Suppressor macrophage treated with lipopolysaccharide for 4 hours (primary cell): ENCODE data around the gene TGFBI.

Source experiments
- DNase-seq: peaks from one replicate; pipeline ENCODE4 v3.0.0-alpha.2; 2020

Gene TGFBI

DNA sequence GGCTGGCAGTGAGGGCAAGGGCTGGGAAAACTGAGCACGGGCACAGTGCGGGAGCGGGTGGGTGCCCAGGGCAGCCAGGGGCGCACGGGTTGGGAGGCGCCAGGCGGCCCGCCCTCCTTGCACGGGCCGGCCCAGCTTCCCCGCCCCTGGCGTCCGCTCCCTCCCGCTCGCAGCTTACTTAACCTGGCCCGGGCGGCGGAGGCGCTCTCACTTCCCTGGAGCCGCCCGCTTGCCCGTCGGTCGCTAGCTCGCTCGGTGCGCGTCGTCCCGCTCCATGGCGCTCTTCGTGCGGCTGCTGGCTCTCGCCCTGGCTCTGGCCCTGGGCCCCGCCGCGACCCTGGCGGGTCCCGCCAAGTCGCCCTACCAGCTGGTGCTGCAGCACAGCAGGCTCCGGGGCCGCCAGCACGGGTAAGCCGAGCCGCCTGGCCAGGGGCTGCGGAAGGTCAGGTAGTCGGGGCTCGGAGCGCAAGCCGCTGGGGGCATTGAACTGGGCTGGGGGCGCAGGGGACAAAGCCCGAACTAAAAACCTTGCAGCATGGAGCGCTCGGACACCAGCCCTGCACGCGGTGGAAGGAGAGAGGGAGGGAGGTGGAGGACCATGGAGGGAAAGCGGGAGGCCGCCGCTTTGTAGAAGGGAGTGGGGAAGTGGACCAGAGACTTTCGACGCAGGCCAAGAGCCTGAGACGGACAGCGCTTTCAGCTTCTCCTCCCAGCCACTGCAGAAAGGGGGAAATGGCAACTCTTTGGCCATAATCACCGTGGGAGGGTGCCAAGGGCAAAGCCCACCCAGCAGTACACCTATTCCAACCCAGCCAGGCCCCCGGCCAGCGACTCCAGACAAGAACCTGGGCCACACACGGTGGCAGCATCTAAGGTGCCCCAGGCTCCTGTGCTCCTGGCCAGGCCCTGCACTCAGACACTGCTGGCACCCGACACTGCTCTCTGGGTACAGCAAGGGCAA, at the start of gene TGFBI:
TGFBI (plus strand) TSS at position 207 of the 961 bp plus-strand sequence; CDS start at position 275, 68 bp downstream.
- DNase-seq, result peak; percentile 89

DNA sequence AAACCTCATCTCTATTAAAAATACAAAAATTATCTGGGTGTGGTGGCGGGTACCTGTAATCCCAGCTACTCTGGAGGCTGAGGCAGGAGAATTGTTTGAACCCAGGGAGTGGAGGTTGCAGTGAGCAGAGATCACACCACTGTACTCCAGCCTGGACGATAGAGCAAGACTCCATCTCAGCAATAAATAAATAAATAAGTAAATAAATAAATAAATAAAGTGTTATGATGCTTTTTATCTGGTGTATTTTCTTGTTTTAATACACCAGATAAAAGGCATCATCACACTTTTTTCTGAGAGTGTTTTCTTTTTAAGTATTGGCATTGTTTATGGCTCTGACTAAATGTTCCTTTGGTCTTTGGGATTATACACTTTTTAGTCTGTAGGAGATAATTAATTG, 49.8 kb upstream of the TGFBI start:
- DNase-seq, result no peak

DNA sequence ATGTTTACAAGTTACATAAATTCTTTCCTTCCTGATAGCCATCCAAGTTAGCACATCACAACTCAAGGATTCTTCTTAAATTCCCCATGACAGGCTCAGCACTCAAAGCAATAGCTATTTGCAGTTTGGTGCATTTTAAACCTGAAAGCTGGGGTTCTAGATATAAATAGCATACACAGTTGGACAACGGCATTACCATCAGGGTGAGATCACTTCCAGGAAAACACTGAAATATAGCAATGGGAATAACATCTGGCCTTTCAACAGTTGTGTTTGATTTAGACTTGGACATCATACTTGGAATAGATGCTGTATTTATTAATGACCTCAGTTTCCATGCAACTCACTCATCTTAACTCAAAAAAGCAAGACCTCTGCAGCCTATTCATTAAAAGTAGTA, 49.3 kb upstream of the TGFBI start:
- no peak for DNase-seq

DNA sequence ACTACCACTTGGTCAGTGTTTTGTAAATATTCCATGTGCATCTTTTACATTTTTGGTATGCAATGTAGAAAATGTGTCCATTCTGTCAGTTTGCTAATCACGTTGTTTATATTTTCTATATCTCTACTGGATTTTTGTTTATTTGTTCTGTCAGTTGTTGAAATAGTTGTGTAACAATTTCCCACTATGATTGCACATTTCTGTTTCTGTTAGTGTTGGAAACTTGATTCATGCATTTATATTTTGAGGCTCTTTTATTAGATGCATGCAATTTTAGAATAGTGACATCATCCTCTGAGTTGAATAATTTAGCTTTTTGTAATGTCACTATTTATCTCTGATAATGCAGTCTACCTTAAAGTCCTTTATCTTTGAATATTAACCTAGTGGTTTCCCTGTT, 48.2 kb upstream of the TGFBI start:
- peak; percentile 20 for DNase-seq

DNA sequence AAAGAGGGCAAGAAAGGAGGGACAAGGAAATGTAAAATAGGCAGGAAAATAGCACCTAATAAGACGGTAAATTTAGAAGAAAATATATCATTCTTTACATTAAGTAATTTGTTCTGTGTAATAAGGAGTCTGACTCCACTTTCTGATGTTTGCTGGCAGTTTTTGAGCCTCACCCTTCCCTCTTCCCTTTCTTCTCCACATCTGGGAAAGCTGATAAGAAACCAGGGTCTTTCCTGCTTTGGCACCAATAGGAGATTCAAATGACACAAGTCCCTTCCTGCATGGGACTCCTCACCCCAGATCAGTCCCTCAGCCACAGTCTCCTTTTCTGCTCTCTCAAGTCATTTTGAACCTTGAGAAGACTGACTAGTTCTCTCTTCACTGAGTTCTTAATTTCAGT, 42.8 kb upstream of the TGFBI start:
- DNase-seq, result no peak

DNA sequence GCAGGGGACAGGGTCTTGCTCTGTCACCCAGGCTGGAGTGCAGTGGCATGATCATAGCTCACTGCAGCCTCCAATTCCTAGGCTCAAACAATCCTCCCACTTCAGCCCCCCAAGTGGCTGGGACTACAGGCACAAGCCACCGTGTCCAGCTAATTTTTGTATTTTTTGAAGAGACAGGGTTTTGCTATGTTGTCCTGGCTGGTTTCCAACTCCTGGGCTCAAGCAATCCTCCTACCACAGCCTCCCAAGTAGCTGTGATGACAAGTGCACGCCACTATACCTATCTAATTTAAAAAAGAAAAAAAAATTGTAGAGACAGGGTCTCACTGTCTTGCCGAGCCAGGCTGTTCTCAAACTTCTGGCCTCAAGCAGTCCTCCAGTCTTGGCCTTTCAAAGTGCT, 42.4 kb upstream of the TGFBI start:
- no peak for DNase-seq

DNA sequence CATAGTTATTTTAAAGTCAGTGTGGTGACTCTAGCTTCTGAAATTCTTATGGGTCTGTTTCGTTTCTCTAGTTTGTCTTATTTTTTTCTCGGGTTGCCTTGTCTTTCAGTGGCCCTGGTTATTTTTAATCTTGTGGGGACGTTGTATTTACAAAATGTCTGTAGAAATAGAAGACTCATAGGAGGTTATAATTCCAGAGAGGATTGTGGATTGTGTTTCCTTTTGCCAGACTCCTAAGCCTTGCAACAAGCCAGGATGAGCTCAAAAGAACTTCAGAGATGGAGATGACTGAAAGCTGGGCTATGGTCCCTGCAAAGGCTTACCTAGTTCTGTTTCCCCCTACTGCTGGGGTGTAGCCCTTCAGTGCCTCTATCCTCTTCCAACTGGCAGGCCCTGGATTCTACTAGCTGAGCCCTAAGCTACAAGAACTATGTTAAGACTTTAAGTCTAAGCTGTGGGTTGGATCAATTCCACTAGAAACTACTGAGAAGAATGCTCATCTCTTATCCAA, 41.8 kb upstream of the TGFBI start:
- DNase-seq, result no peak

DNA sequence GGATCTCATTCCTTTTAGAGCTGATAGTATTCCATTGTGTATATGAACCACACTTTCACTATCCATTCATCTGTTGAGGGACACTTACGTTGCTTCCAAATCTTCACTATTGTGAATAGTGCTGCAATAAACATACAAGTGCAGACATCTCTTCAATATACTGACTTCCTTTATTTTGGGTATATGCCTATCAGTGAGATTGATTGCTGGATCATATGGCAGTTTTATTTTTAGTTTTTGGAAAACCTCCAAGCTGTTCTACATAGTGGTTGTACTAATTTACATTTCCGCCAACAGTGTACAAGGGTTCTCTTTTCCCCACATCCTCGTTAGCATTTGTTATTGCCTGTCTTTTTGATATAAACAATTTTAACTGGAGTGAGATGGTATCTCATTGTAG, 40.2 kb upstream of the TGFBI start:
- DNase-seq, result no peak

DNA sequence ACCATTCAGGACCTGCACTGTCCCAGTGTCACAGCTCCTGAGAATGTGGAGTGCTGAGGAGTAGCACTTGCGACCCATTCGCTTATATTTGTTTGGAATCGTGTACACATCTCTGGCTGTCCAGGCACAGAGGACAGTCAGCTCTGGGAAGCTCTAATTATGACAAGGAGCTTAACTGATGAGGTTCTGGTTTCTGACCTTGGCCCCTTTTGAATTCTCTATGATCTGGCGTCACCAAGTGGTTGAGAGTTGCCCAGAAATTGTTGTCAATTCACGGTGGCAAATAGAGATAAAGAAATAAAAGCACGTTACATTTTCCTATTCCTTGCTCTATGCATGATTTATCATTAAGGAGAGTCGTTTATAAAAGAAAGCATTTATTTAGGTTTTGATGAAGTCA, 39.1 kb upstream of the TGFBI start:
- DNase-seq, result no peak

DNA sequence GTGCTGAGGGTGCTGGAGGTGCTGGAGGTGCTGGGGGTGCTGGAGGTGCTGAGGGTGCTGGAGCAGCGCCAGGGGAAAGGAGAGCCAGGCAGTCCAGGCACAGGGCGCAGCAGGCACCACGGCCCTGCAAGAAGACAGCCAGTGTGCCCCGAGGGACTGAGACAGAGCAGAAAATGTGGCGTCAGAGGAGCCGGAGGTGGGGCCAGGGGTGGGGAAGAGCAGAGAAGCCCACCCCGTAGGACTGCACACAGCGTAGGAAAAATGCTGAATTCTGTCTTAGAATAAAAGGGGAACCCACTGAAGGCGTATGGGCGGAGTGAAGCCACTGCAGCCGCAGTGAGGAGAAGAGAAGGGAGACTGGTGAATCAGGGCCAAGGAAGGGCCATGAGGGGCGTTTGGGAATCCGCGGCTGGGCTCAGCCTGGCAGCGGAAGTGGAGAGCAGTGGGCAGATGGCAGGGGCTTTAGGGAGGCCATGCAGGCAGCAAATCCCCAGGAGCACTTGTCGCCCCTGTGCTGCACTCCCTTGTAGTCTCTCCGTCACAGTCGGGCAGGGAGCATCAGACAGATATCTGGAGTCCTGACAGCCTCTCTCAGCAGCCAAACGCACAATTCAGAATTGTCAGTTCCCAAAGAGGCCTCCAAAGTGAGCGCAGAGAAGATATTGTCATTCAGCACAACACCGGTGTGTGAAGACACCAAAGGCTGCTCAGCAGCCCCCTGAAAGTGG, 38.1 kb upstream of the TGFBI start:
- peak; percentile 50 for DNase-seq

DNA sequence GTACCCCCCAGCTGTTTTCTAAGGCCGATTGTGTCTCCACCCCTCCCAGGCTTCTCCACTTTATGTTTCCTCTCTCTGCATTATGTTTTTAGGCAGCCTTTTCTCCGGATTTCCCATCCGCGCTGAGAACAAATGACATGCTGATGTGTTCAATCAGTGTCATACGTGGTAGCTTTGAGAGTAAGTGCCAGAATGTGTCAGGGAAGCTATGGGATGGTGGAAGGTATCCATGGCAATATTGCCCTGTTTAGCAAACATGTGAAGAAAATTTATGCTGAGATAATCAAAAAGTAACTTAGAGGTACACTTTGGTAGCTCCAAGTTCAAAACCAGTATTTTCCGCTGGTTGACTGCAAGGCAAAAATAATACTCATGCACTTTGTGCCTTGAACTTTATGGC, 37.4 kb upstream of the TGFBI start:
- DNase-seq, result no peak

DNA sequence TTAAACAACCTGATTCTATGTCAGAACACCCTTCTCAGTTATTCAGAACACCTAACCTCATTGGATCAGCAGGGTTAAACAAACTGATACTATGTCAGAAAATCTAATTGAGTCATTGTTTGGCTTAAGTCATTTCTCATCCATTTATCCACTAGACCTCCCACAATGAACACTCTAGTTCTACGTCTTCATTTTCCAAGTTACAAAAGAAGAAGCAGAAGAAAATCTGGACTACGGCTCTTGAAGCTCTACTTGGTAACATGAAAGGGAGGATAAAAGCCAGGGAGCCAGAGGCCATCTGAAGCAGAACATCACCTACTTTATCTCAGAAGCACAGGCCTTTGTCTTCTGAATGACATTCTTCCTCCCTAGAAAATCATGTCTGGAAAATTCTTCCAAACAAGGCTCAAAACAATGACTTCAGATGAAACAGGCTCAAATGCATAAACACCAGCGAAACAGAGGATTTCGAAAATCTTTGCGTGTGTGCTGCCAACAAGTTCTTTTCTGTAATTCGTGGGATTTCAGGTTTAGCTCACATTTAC, 35.4 kb upstream of the TGFBI start:
- no peak for DNase-seq

DNA sequence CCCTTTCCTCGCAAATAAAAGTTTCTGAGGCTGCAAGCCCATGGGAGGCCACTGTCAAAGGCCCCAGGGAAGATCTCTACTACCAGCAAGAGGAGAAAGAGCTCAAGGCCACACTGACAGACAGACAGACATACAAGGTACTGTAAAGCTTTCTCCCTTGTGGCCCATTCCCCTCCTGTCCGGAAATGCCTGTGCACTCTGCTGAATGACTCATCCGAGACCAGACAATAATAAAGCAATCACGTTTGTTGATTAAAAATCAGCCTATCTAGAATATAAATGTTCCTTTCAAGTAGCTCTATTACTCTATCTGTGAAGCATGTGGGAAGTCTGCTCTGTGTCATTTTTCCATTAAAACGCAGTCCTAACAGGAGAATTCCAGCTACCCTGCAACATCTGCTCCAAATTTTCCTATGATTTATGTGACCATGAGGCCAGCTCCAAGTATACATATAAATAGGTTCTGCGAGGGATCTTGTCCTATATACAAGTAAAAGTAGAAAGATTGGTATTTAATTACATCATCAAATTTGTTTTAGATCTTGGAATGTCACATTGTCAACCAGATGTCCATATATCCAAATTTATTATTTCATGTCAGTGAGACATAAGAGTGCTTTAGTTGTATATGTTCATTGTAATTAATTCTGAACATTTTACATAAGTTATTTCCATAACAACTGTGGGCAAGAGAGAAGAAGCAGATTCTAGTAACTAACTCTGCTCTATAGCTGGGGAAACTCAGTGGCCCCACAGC, 34.7 kb upstream of the TGFBI start:
- no peak for DNase-seq

DNA sequence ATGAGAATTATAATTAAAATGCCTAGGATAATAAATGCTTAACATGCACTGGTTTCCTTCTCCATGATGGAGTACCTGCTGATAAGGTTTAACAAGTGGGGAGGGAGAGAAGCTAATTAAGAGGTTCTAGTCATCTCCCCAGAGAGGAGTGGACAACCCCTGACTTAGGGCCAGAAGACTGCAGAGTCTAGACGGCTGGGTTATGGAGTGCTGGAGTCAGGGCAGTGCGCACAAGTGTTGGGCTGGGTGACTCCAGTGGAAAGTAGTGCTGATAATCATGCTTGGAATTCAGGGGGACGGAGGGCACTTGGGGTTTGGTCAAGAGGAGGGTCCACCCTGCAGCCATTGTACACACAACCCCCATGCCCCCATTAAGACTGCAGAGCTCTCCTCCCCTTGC, 32.8 kb upstream of the TGFBI start:
- no peak for DNase-seq

DNA sequence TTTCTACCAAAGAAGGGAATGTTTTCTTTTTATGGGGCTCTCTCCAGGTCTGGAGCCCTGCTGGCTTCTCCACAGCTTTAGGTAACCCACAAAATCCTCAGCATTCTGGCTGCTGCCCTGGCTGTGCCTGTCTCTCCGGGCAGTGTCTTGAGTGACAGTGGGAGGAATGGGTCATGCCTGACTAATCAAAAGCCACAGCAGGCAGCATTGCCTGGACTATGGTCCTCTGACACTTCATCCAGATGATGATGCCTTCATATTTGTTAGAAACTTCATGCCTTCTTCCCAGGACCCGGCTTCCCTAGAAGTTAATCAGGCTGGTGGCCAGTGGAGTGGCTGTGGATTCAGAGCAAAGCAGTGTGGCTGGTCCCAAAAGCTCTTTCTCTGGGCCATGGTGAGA, 32.2 kb upstream of the TGFBI start:
- peak; percentile 65 for DNase-seq

DNA sequence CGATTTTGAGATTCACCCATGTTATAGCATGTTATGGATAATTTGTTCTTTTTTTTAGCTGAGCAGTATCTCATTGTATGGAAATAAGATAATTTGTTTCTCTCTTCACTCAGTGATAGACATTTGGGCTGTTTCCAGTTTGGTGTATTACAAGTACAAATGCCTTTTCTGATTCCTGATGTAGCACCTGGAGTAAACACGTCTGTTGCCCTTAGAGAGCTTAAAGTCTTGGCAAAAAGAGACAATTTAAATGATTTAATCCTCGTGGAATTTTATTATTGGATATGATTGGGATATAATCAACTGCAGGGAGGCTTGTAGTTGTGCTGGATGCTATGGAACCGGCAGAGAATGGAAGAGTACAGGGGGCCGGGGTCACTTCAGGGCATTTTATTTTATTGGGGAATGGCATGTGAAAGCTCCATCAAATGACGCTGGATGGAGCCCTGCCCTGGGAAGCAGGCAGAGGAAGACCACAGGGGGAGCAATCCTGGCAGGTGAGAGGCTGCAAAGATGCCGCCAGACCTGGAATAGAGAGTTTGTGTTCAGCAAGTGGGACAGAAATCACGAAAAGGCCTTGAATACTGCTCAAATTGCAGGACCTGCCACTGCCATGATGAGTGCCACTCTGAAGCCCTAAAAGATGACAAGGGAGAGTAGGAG, 31.0 kb upstream of the TGFBI start:
- no peak for DNase-seq

DNA sequence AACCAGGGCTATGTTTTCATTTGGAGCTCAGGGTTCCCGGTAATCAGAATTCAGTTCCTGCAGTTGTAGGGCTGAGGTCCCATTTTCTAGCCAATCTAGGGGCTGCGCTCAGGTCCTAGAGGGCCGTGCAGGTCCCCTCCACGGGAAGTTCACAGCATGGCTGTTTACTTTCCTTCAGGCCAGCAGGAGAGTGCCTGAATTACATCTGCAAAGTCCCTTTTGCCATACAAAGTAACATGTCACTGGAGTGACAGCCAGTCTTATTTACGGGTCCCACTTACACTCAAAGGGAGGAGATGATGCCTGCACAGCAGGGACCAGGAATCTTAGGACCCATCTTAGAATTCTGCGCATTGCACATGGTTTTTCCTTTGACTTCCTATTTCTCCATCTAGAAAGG, 29.9 kb upstream of the TGFBI start:
- no peak for DNase-seq

DNA sequence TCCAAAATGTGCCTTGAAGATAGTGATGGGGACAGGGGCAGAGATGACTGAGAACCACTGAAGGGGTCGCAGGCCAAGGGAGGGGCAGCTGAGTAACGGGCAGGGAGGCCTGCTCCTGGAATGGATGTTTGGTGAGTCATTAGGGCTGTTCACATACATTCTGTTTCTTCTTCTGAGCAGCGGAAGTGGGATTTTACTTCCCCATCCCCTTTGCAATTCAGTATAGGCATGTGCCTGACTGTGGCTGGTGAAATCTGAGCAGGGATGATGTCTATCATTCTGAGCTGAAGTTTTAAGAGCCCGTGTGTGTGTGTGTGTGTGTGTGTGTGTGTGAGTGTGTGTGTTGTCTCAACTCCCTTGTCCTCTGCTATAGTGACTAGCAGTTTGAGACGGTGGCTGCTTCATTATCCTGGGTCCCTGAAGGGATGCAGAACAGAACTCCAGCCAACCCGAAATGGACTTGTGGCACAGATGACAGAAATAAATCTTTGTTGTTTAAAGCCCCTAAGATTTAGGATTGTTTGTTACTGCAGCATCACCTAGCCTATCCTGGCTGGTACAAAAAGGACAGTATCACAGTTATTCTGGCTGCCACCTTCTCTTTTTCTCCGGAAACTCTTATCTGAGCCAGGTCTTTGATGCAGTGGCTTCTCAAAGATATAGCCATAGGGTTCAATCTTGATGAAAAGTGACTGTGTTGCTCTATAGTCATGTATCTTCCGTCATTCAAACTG, 29.2 kb upstream of the TGFBI start:
- peak; percentile 91 for DNase-seq

DNA sequence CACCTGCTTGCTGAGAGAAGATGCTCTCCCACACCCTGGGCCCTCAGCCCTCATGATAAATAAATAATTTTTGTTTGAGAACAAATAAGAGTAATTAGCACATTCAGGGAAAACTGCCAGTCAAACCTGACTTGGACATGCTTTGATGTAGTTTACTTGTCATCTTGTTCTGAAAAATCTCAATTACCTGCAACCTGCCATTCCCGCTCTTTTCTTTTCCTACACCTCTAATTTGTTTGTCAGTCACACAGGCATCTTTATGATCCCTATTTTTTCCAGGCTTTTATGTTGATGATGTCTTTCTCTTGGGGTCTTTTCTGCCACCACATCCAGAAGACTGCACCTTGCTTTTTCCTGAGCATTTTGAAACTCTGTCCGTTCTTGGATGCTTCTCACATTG, 28.6 kb upstream of the TGFBI start:
- no peak for DNase-seq

DNA sequence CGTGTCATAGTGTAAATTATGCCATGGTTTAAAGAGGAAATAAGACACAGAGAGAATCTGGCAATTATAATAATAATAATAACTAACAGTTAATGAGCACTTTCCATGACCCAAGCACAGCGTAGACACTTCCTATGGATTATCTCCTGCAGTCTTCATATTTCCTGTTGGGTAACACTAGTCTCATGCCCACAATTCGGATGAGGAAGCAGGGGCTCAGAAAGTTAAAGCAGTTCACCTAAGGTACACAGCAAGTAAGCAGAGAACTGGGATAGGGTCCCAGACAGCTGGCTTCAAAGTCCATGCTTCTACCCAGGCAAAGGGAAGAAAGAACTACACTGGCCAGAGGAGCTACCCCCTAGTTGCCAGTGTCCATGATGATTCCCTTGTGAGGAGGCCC, 27.9 kb upstream of the TGFBI start:
- peak; percentile 57 for DNase-seq

DNA sequence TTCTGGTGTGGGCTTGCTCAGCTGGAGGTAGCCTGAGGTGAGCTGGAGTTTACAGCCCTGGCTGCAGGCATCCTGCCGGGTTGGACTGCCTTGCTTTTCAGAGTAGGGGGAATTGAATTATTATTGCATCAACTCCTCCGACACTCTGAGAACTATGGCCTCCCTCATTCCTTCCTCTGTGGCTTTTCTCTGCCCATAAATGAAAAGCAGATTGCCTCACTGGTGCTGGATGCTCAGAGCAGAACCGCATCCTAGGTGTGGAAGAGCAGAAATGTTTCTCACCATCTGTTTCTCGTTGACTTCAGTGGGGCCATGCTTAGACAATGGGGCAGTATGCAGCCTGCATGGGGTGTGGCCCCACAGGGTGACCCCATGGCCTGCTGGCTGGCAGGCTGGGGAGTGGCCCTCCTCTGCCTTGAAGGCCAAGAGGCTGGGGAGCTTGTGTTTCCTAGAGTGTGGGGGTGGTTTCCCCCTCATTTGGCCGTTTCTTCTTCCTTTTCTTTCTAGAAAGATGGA, 27.3 kb upstream of the TGFBI start:
- no peak for DNase-seq
